Neural cell (in vitro differentiated cells): Measurements from ENCODE around the gene TRIM8.

ENCODE experiments used
- CTCF ChIP-seq: fragments of 450-650 bp; IDR thresholded peaks from 2 replicates; pipeline ENCODE4 v1.5.1; 2014; ENCODE audit warnings: antibody characterized with exemption, mild to moderate bottlenecking, moderate library complexity; ENCODE audit not compliant: poor library complexity, severe bottlenecking
- EP300 ChIP-seq: fragments of 450-650 bp; conservative IDR thresholded peaks from 2 replicates; pipeline ENCODE4 v1.6.1; 2014; ENCODE audit warnings: antibody characterized with exemption, mild to moderate bottlenecking, moderate library complexity; ENCODE audit not compliant: poor library complexity, severe bottlenecking
- EZH2 ChIP-seq: fragments of 200-600, 300-800 bp; shearing (Covaris generic), sonication (generic); IDR thresholded peaks from 2 replicates; pipeline ENCODE4 v1.6.1; 2014; ENCODE audit warnings: antibody characterized with exemption, low read length, borderline replicate concordance, mild to moderate bottlenecking; ENCODE audit not compliant: insufficient read depth, poor library complexity, severe bottlenecking
- POLR2AphosphoS5 ChIP-seq: IDR thresholded peaks from 2 replicates; pipeline ENCODE4 v1.6.1; 2012
- REST ChIP-seq: IDR thresholded peaks from 2 replicates; pipeline ENCODE4 v1.6.1; 2012; ENCODE audit warnings: borderline replicate concordance
- SMC3 ChIP-seq: fragments of 450-650 bp; conservative IDR thresholded peaks from 2 replicates; pipeline ENCODE4 v1.6.1; 2014; ENCODE audit warnings: antibody characterized with exemption, mild to moderate bottlenecking, moderate library complexity; ENCODE audit not compliant: poor library complexity
- TAF1 ChIP-seq: IDR thresholded peaks from 2 replicates; pipeline ENCODE4 v1.6.1; 2012; ENCODE audit warnings: low read depth

- no peak for TF ChIP-seq POLR2AphosphoS5
- no peak for TF ChIP-seq CTCF
- TF ChIP-seq EP300, result no peak
- no peak for TF ChIP-seq SMC3
- TF ChIP-seq EZH2, result no peak
- no peak for TF ChIP-seq TAF1
- TF ChIP-seq REST, result no peak
These were observed 23.5 kb upstream of the TRIM8 start for GRCh38 chr10:102620591-102621442.
